Measurements from ENCODE around the gene METRNL.

- TF ChIP-seq CTCF (conservative IDR thresholded peaks at IDR 0.05) (no peak), EZH2 (IDR thresholded peaks at IDR 0.05; ENCODE audit: low read depth) (no peak)
These were observed 34.4 kb downstream of the METRNL start for GRCh38 chr17:83113792-83114191.

All from PC-9 (cell line).